Type B pancreatic cell (in vitro differentiated cells): Measurements from ENCODE around the gene EPHA3. TPM values are rescaled to one million over a fixed set of nuclear protein-coding genes. Genes with fewer than 3 reads are reported as not detected.

ENCODE experiments used
- DNase-seq: peaks from one replicate; pipeline ENCODE4 v3.0.0; 2021; ENCODE audit warnings: mixed read lengths; ENCODE audit not compliant: unreplicated experiment; ENCODE audit errors: extremely low spot score
- H3K27ac Mint-ChIP-seq: 2 replicates; pipeline ENCODE4 v1.8.0; 2021; ENCODE audit warnings: mild to moderate bottlenecking, mixed read lengths
- H3K27me3 Mint-ChIP-seq: 2 replicates; pipeline ENCODE4 v1.8.0; 2021; ENCODE audit warnings: mixed read lengths
- H3K36me3 Mint-ChIP-seq: 2 replicates; pipeline ENCODE4 v1.8.0; 2021; ENCODE audit warnings: mixed read lengths
- H3K4me1 Mint-ChIP-seq: one replicate; pipeline ENCODE4 v1.8.0; 2021; ENCODE audit warnings: mixed read lengths; ENCODE audit not compliant: unreplicated experiment
- H3K4me3 Mint-ChIP-seq: 2 replicates; pipeline ENCODE4 v1.8.0; 2021; ENCODE audit warnings: mild to moderate bottlenecking, mixed read lengths
- H3K9me3 Mint-ChIP-seq: 2 replicates; pipeline ENCODE4 v1.8.0; 2021; ENCODE audit warnings: mixed read lengths
- CTCF ChIP-seq: fragments of 200-600 bp; sonication (generic); conservative IDR thresholded peaks from 2 replicates; pipeline ENCODE4 v1.5.0; 2021; ENCODE audit warnings: antibody characterized with exemption, mild to moderate bottlenecking
- total RNA-seq: library from RNA; stranded (reverse); gene quantifications from 2 replicates; pipeline ENCODE4 v1.2.1, GENCODE V29; 2021; ENCODE audit warnings: low replicate concordance

The EPHA3 gene
- total RNA-seq, 1 donor from 2014 or later = 30.3 TPM

- Mint-ChIP-seq H3K27ac (no peak overlapping the region), H3K27me3 (peaks cover 5% of the 10 kb centered on the region), H3K4me3 (no peak overlapping the region), H3K36me3 (no peaks in the 10 kb centered on the region), H3K9me3 (no peaks in the 10 kb centered on the region), H3K4me1 (no peaks in the 10 kb centered on the region)
- no peak for DNase-seq
- TF ChIP-seq CTCF = no peak
These were observed 36.7 kb downstream of the EPHA3 start for GRCh38 chr3:89144080-89144479.

GRCh38 chr3:89145995-89146394 lies 38.6 kb downstream of the EPHA3 start:
- TF ChIP-seq CTCF = no peak
- Mint-ChIP-seq H3K36me3 (no peaks in the 10 kb centered on the region), H3K4me1 (no peaks in the 10 kb centered on the region), H3K27me3 (peaks cover 3% of the 10 kb centered on the region), H3K9me3 (no peaks in the 10 kb centered on the region), H3K4me3 (no peak overlapping the region), H3K27ac (no peak overlapping the region)
- DNase-seq = no peak

GRCh38 chr3:89154416-89154815 lies 47.0 kb downstream of the EPHA3 start:
- H3K27me3 Mint-ChIP-seq = no peaks in the 10 kb centered on the region
- peaks cover 12% of the 10 kb centered on the region for H3K4me1 Mint-ChIP-seq
- H3K9me3 Mint-ChIP-seq = no peaks in the 10 kb centered on the region
- no peaks in the 10 kb centered on the region for H3K36me3 Mint-ChIP-seq
- TF ChIP-seq CTCF = no peak
- H3K27ac Mint-ChIP-seq = no peak overlapping the region
- no peak for DNase-seq
- no peak overlapping the region for H3K4me3 Mint-ChIP-seq

- no peaks in the 10 kb centered on the region for H3K36me3 Mint-ChIP-seq
- peak overlapping the region; percentile 18 for H3K27ac Mint-ChIP-seq
- H3K9me3 Mint-ChIP-seq = no peaks in the 10 kb centered on the region
- no peak for DNase-seq
- H3K27me3 Mint-ChIP-seq = no peaks in the 10 kb centered on the region
- no peak for TF ChIP-seq CTCF
- peaks cover 12% of the 10 kb centered on the region for H3K4me1 Mint-ChIP-seq
- H3K4me3 Mint-ChIP-seq = peak overlapping the region; percentile 31
These were observed 48.4 kb downstream of the EPHA3 start for GRCh38 chr3:89155811-89156210.

- DNase-seq = no peak
- no peak overlapping the region for H3K27ac Mint-ChIP-seq
- TF ChIP-seq CTCF = no peak
These were observed 50.2 kb downstream of the EPHA3 start for GRCh38 chr3:89157575-89157974.

GRCh38 chr3:89159605-89160004 lies 52.2 kb downstream of the EPHA3 start:
- Mint-ChIP-seq H3K27ac (no peak overlapping the region), H3K27me3 (no peaks in the 10 kb centered on the region), H3K9me3 (no peaks in the 10 kb centered on the region), H3K4me1 (peaks cover 9% of the 10 kb centered on the region), H3K36me3 (no peaks in the 10 kb centered on the region), H3K4me3 (no peak overlapping the region)
- no peak for DNase-seq
- TF ChIP-seq CTCF = no peak

More at GRCh38 chr3:89157575-89157974, 50.2 kb downstream of the EPHA3 start:
- Mint-ChIP-seq H3K4me1 (peaks cover 8% of the 10 kb centered on the region), H3K9me3 (no peaks in the 10 kb centered on the region), H3K36me3 (no peaks in the 10 kb centered on the region), H3K27me3 (no peaks in the 10 kb centered on the region), H3K4me3 (no peak overlapping the region)
